ENCODE data around the gene AKAP8L.

Gene AKAP8L

GRCh38 chr19:15448778-15449619 lies 30.2 kb upstream of the AKAP8L start:
- no peak for DNase-seq

- DNase-seq, result no peak
These were observed 29.4 kb upstream of the AKAP8L start for GRCh38 chr19:15448044-15448777.

GRCh38 chr19:15447057-15447456 lies 28.3 kb upstream of the AKAP8L start:
- no peak for DNase-seq

GRCh38 chr19:15445807-15446376 lies 27.1 kb upstream of the AKAP8L start:
- DNase-seq, result no peak

- no peak for DNase-seq
These were observed 26.4 kb upstream of the AKAP8L start for GRCh38 chr19:15445227-15445605.

- DNase-seq, result no peak
These were observed 25.9 kb upstream of the AKAP8L start for GRCh38 chr19:15444505-15445226.

GRCh38 chr19:15443838-15444237 lies 25.1 kb upstream of the AKAP8L start:
- DNase-seq, result no peak

- DNase-seq, result no peak
These were observed 24.5 kb upstream of the AKAP8L start for GRCh38 chr19:15443325-15443724.

GRCh38 chr19:15442142-15442920 lies 23.5 kb upstream of the AKAP8L start:
- no peak for DNase-seq

GRCh38 chr19:15441317-15441716 lies 22.5 kb upstream of the AKAP8L start:
- no peak for DNase-seq

- DNase-seq, result no peak
These were observed 21.2 kb upstream of the AKAP8L start for GRCh38 chr19:15439821-15440641.

- DNase-seq, result no peak
These were observed 20.5 kb upstream of the AKAP8L start for GRCh38 chr19:15439078-15439799.

- DNase-seq, result no peak
These were observed 19.8 kb upstream of the AKAP8L start for GRCh38 chr19:15438577-15438976.

- no peak for DNase-seq
These were observed 19.3 kb upstream of the AKAP8L start for GRCh38 chr19:15438124-15438496.

GRCh38 chr19:15437355-15438123 lies 18.8 kb upstream of the AKAP8L start:
- DNase-seq, result no peak

- DNase-seq, result no peak
These were observed 18.0 kb upstream of the AKAP8L start for GRCh38 chr19:15436826-15437110.

GRCh38 chr19:15436012-15436825 lies 17.4 kb upstream of the AKAP8L start:
- no peak for DNase-seq

- no peak for DNase-seq
These were observed 14.8 kb upstream of the AKAP8L start for GRCh38 chr19:15433519-15434069.
